WTC11 (cell line): Measurements from ENCODE around the gene PIK3R6. TPM values are rescaled to one million over a fixed set of nuclear protein-coding genes. Genes with fewer than 3 reads are reported as not detected.

Source experiments
- ATAC-seq: fragments of 200-7000 bp; cut with Tn5 transposase; 2 replicates; pipeline ENCODE4 v1.10.0; 2021; ENCODE audit warnings: mild to moderate bottlenecking, moderate library complexity
- CTCF ChIA-PET: fragments of 300-600 bp; sonication (Branson Sonifier 250); formaldehyde crosslinking; loops from one replicate; lab custom pipeline; 2021; ENCODE audit warnings: antibody characterized with exemption; lab: Charles Lee
- POLR2A ChIA-PET: fragments of 350-600 bp; sonication (Branson Sonifier 250); formaldehyde crosslinking; loops from one replicate; lab custom pipeline; 2021; ENCODE audit warnings: antibody characterized with exemption; lab: Charles Lee
- DNase-seq: peaks from one replicate; pipeline ENCODE4 v3.0.0; 2021; ENCODE audit warnings: low spot score
- H3K27ac Mint-ChIP-seq: 2 replicates; pipeline ENCODE4 v1.8.0; 2021; ENCODE audit warnings: mixed read lengths
- H3K27me3 Mint-ChIP-seq: 2 replicates; pipeline ENCODE4 v1.8.0; 2021; ENCODE audit warnings: low read depth, mild to moderate bottlenecking, moderate library complexity, mixed read lengths
- H3K36me3 Mint-ChIP-seq: 2 replicates; pipeline ENCODE4 v1.8.0; 2021; ENCODE audit warnings: mixed read lengths
- H3K4me1 Mint-ChIP-seq: 2 replicates; pipeline ENCODE4 v1.8.0; 2022; ENCODE audit warnings: mixed read lengths
- H3K4me3 Mint-ChIP-seq: 2 replicates; pipeline ENCODE4 v1.8.0; 2021; ENCODE audit warnings: mild to moderate bottlenecking, moderate library complexity, mixed read lengths
- H3K9me3 Mint-ChIP-seq: 2 replicates; pipeline ENCODE4 v1.8.0; 2021; ENCODE audit warnings: mixed read lengths
- CBFB ChIP-seq: sonication (generic); formaldehyde crosslinking; IDR thresholded peaks from 2 replicates; pipeline ENCODE4 v1.8.1; 2022; ENCODE audit warnings: mild to moderate bottlenecking, low read depth, missing genetic modification reagents
- CREB1 ChIP-seq: sonication (generic); formaldehyde crosslinking; IDR thresholded peaks from 2 replicates; pipeline ENCODE4 v1.8.0; 2023; ENCODE audit warnings: mild to moderate bottlenecking, missing genetic modification reagents
- EMX1 ChIP-seq: fragments of 250-450 bp; sonication (Bioruptor Pico); IDR thresholded peaks from 2 replicates; pipeline ENCODE4 v1.8.0; 2021; ENCODE audit warnings: mild to moderate bottlenecking
- ETV6 ChIP-seq: sonication (generic); formaldehyde crosslinking; IDR thresholded peaks from 2 replicates; pipeline ENCODE4 v1.8.1; 2022; ENCODE audit warnings: mild to moderate bottlenecking, missing genetic modification reagents
- FOXJ3 ChIP-seq: sonication (generic); formaldehyde crosslinking; IDR thresholded peaks from 2 replicates; pipeline ENCODE4 v1.9.0; 2021; ENCODE audit warnings: missing genetic modification reagents, mild to moderate bottlenecking, borderline replicate concordance
- GABPB1 ChIP-seq: sonication (generic); formaldehyde crosslinking; IDR thresholded peaks from 2 replicates; pipeline ENCODE4 v1.8.1; 2023; ENCODE audit warnings: mild to moderate bottlenecking, missing genetic modification reagents
- JUN ChIP-seq: sonication (generic); formaldehyde crosslinking; IDR thresholded peaks from 2 replicates; pipeline ENCODE4 v1.8.0; 2023; ENCODE audit warnings: mild to moderate bottlenecking, missing genetic modification reagents
- KAT7 ChIP-seq: sonication (generic); formaldehyde crosslinking; IDR thresholded peaks from 2 replicates; pipeline ENCODE4 v1.8.1; 2023; ENCODE audit warnings: missing genetic modification reagents, mild to moderate bottlenecking, borderline replicate concordance
- NFYB ChIP-seq: sonication (generic); formaldehyde crosslinking; conservative IDR thresholded peaks from 2 replicates; pipeline ENCODE4 v1.8.0; 2022; ENCODE audit warnings: low read depth, missing genetic modification reagents
- NR2C2 ChIP-seq: sonication (generic); formaldehyde crosslinking; IDR thresholded peaks from 2 replicates; pipeline ENCODE4 v1.8.0; 2022; ENCODE audit warnings: mild to moderate bottlenecking, missing genetic modification reagents
- NR3C1 ChIP-seq: sonication (generic); formaldehyde crosslinking; conservative IDR thresholded peaks from 2 replicates; pipeline ENCODE4 v1.8.1; 2023; ENCODE audit warnings: low read depth, mild to moderate bottlenecking, missing genetic modification reagents
- OVOL2 ChIP-seq: fragments of 250-450 bp; sonication (Bioruptor Pico); IDR thresholded peaks from 2 replicates; pipeline ENCODE4 v1.9.0; 2021; ENCODE audit warnings: mild to moderate bottlenecking, borderline replicate concordance
- ZNF232 ChIP-seq: sonication (generic); formaldehyde crosslinking; IDR thresholded peaks from 2 replicates; pipeline ENCODE4 v1.8.0; 2022; ENCODE audit warnings: mild to moderate bottlenecking, missing genetic modification reagents
- ZNF317 ChIP-seq: sonication (generic); formaldehyde crosslinking; IDR thresholded peaks from 2 replicates; pipeline ENCODE4 v1.8.1; 2023; ENCODE audit warnings: low read depth, mild to moderate bottlenecking, moderate library complexity, missing genetic modification reagents, borderline replicate concordance
- total RNA-seq: library from RNA; stranded (reverse); gene quantifications from 3 replicates; pipeline ENCODE4 v1.2.3, GENCODE V29; 2021
- TF ChIP-seq, protein P1 (sequence below): sonication (generic); formaldehyde crosslinking; IDR thresholded peaks from 2 replicates; pipeline ENCODE4 v1.8.1; 2022; ENCODE audit warnings: mild to moderate bottlenecking, missing genetic modification reagents, moderate library complexity, borderline replicate concordance
- TF ChIP-seq, protein P2 (sequence below): sonication (generic); formaldehyde crosslinking; IDR thresholded peaks from 2 replicates; pipeline ENCODE4 v1.8.0; 2022; ENCODE audit warnings: mild to moderate bottlenecking, missing genetic modification reagents
- TF ChIP-seq, protein P3 (sequence below): sonication (generic); formaldehyde crosslinking; conservative IDR thresholded peaks from 2 replicates; pipeline ENCODE4 v1.8.1; 2023; ENCODE audit warnings: mild to moderate bottlenecking, low read depth, missing genetic modification reagents, moderate library complexity
- TF ChIP-seq, protein P4 (sequence below): fragments of 250-450 bp; sonication (Bioruptor Pico); IDR thresholded peaks from 2 replicates; pipeline ENCODE4 v1.9.0; 2021; ENCODE audit warnings: mild to moderate bottlenecking, borderline replicate concordance
- TF ChIP-seq, protein P5 (sequence below): sonication (generic); formaldehyde crosslinking; IDR thresholded peaks from 2 replicates; pipeline ENCODE4 v1.8.1; 2023; ENCODE audit warnings: mild to moderate bottlenecking, missing genetic modification reagents
- TF ChIP-seq, protein P6 (sequence below): sonication (generic); formaldehyde crosslinking; IDR thresholded peaks from 2 replicates; pipeline ENCODE4 v1.8.1; 2023; ENCODE audit warnings: mild to moderate bottlenecking, missing genetic modification reagents, moderate library complexity
- TF ChIP-seq, protein P7 (sequence below): sonication (generic); formaldehyde crosslinking; IDR thresholded peaks from 2 replicates; pipeline ENCODE4 v1.8.1; 2023; ENCODE audit warnings: mild to moderate bottlenecking, missing genetic modification reagents, moderate library complexity

The PIK3R6 gene
- total RNA-seq, 1 experiment from 2014 or later: 0.15 TPM

DNA sequence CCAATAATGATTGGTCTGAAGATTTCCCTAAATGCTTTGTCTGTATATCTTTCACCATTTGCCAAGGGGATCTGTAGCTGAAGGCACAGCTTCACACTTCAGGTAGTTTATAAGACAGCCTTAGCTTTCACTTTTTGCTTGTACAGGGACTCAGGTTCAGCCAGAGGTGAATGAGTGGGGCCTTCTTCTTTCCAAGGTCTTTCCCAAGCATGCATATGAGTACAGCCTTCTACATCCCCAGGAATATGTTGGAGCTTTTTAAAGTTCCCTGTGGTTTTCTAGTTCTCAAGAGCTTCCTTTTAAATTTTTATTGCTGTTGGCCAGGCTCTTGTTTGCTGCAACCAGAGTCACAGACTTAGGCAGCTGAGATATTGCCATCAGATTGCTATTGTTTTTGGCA, 91.2 kb downstream of the PIK3R6 start:
- TF ChIP-seq NR3C1 (CRISPR knock-in tag) (no peak), NR2C2 (CRISPR knock-in tag) (no peak), NFYB (CRISPR knock-in tag) (no peak), JUN (no peak), ETV6 (no peak), CREB1 (CRISPR knock-in tag) (no peak)
- TF ChIP-seq, protein P1, sequence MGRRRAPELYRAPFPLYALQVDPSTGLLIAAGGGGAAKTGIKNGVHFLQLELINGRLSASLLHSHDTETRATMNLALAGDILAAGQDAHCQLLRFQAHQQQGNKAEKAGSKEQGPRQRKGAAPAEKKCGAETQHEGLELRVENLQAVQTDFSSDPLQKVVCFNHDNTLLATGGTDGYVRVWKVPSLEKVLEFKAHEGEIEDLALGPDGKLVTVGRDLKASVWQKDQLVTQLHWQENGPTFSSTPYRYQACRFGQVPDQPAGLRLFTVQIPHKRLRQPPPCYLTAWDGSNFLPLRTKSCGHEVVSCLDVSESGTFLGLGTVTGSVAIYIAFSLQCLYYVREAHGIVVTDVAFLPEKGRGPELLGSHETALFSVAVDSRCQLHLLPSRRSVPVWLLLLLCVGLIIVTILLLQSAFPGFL (CRISPR knock-in tag): no peak
- TF ChIP-seq, protein P2, sequence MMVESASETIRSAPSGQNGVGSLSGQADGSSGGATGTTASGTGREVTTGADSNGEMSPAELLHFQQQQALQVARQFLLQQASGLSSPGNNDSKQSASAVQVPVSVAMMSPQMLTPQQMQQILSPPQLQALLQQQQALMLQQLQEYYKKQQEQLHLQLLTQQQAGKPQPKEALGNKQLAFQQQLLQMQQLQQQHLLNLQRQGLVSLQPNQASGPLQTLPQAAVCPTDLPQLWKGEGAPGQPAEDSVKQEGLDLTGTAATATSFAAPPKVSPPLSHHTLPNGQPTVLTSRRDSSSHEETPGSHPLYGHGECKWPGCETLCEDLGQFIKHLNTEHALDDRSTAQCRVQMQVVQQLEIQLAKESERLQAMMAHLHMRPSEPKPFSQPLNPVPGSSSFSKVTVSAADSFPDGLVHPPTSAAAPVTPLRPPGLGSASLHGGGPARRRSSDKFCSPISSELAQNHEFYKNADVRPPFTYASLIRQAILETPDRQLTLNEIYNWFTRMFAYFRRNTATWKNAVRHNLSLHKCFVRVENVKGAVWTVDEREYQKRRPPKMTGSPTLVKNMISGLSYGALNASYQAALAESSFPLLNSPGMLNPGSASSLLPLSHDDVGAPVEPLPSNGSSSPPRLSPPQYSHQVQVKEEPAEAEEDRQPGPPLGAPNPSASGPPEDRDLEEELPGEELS (CRISPR knock-in tag): no peak
- TF ChIP-seq, protein P3, sequence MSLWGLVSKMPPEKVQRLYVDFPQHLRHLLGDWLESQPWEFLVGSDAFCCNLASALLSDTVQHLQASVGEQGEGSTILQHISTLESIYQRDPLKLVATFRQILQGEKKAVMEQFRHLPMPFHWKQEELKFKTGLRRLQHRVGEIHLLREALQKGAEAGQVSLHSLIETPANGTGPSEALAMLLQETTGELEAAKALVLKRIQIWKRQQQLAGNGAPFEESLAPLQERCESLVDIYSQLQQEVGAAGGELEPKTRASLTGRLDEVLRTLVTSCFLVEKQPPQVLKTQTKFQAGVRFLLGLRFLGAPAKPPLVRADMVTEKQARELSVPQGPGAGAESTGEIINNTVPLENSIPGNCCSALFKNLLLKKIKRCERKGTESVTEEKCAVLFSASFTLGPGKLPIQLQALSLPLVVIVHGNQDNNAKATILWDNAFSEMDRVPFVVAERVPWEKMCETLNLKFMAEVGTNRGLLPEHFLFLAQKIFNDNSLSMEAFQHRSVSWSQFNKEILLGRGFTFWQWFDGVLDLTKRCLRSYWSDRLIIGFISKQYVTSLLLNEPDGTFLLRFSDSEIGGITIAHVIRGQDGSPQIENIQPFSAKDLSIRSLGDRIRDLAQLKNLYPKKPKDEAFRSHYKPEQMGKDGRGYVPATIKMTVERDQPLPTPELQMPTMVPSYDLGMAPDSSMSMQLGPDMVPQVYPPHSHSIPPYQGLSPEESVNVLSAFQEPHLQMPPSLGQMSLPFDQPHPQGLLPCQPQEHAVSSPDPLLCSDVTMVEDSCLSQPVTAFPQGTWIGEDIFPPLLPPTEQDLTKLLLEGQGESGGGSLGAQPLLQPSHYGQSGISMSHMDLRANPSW (CRISPR knock-in tag): no peak
- H3K9me3 Mint-ChIP-seq: no peaks in the 10 kb centered on the region
- no peak overlapping the region for H3K27ac Mint-ChIP-seq

DNA sequence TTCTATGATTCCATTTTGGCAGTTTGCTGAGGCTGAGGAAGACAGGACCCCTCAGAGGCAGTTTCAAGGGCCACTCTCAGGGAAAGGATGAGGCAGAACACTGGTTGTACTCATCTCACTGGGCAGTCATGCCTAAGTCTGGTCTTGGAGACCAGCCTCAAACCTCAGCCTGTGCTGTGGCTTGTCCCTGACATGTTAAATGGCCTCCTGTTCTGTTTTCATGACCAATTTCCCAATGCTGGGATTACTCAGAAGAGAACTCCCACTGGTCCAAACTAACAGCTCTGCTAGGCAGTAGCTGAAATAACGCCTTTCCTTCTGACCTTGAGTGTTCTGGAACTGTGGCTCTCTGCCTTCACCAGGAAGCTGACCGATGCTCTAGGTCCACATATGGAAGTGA, 100.7 kb downstream of the PIK3R6 start:
- no peak for ATAC-seq
- Mint-ChIP-seq H3K27ac (no peak overlapping the region), H3K36me3 (0 out of 2 replicates have a peak, but pooled peaks cover 2% of the 10 kb centered on the region), H3K4me3 (no peak overlapping the region), H3K4me1 (peaks cover 9% of the 10 kb centered on the region), H3K27me3 (no peaks in the 10 kb centered on the region), H3K9me3 (peaks cover 10% of the 10 kb centered on the region)
- DNase-seq: no peak
- POLR2A ChIA-PET: interaction anchor here (0.6 kb wide), 1 partner anchor 65 kb away, joined by 3 read pairs; no protein-coding TSS in a partner anchor
- CTCF ChIA-PET: interaction anchor here (2.6 kb wide), 1 partner anchor 19 kb away, joined by 9 read pairs; no protein-coding TSS in a partner anchor
- no peak for TF ChIP-seq FOXJ3 (CRISPR knock-in tag)
- no peak for TF ChIP-seq CBFB (CRISPR knock-in tag)
- no peak for TF ChIP-seq GABPB1 (CRISPR knock-in tag)
- TF ChIP-seq, protein P4, sequence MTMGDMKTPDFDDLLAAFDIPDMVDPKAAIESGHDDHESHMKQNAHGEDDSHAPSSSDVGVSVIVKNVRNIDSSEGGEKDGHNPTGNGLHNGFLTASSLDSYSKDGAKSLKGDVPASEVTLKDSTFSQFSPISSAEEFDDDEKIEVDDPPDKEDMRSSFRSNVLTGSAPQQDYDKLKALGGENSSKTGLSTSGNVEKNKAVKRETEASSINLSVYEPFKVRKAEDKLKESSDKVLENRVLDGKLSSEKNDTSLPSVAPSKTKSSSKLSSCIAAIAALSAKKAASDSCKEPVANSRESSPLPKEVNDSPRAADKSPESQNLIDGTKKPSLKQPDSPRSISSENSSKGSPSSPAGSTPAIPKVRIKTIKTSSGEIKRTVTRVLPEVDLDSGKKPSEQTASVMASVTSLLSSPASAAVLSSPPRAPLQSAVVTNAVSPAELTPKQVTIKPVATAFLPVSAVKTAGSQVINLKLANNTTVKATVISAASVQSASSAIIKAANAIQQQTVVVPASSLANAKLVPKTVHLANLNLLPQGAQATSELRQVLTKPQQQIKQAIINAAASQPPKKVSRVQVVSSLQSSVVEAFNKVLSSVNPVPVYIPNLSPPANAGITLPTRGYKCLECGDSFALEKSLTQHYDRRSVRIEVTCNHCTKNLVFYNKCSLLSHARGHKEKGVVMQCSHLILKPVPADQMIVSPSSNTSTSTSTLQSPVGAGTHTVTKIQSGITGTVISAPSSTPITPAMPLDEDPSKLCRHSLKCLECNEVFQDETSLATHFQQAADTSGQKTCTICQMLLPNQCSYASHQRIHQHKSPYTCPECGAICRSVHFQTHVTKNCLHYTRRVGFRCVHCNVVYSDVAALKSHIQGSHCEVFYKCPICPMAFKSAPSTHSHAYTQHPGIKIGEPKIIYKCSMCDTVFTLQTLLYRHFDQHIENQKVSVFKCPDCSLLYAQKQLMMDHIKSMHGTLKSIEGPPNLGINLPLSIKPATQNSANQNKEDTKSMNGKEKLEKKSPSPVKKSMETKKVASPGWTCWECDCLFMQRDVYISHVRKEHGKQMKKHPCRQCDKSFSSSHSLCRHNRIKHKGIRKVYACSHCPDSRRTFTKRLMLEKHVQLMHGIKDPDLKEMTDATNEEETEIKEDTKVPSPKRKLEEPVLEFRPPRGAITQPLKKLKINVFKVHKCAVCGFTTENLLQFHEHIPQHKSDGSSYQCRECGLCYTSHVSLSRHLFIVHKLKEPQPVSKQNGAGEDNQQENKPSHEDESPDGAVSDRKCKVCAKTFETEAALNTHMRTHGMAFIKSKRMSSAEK (CRISPR knock-in tag): no peak
- no peak for TF ChIP-seq NFYB (CRISPR knock-in tag)
- no peak for TF ChIP-seq KAT7
- TF ChIP-seq OVOL2 (CRISPR knock-in tag): no peak
- no peak for TF ChIP-seq ZNF317 (CRISPR knock-in tag)
- TF ChIP-seq EMX1 (CRISPR knock-in tag): no peak
- TF ChIP-seq, protein P5, sequence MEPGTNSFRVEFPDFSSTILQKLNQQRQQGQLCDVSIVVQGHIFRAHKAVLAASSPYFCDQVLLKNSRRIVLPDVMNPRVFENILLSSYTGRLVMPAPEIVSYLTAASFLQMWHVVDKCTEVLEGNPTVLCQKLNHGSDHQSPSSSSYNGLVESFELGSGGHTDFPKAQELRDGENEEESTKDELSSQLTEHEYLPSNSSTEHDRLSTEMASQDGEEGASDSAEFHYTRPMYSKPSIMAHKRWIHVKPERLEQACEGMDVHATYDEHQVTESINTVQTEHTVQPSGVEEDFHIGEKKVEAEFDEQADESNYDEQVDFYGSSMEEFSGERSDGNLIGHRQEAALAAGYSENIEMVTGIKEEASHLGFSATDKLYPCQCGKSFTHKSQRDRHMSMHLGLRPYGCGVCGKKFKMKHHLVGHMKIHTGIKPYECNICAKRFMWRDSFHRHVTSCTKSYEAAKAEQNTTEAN (CRISPR knock-in tag): no peak
- TF ChIP-seq, protein P6, sequence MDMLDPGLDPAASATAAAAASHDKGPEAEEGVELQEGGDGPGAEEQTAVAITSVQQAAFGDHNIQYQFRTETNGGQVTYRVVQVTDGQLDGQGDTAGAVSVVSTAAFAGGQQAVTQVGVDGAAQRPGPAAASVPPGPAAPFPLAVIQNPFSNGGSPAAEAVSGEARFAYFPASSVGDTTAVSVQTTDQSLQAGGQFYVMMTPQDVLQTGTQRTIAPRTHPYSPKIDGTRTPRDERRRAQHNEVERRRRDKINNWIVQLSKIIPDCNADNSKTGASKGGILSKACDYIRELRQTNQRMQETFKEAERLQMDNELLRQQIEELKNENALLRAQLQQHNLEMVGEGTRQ (CRISPR knock-in tag): no peak
- TF ChIP-seq, protein P7, sequence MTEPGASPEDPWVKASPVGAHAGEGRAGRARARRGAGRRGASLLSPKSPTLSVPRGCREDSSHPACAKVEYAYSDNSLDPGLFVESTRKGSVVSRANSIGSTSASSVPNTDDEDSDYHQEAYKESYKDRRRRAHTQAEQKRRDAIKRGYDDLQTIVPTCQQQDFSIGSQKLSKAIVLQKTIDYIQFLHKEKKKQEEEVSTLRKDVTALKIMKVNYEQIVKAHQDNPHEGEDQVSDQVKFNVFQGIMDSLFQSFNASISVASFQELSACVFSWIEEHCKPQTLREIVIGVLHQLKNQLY (CRISPR knock-in tag): no peak
- TF ChIP-seq ZNF232 (CRISPR knock-in tag): no peak

More for the DNA sequence above, 91.2 kb downstream of the PIK3R6 start:
- no peak for DNase-seq
- no peaks in the 10 kb centered on the region; the same call in 1 of the 2 replicates for H3K27me3 Mint-ChIP-seq
- ATAC-seq: no peak
- H3K4me3 Mint-ChIP-seq: no peak overlapping the region
- ChIA-PET POLR2A (no interaction called here), CTCF (interaction anchor here (0.9 to 2.0 kb wide), 3 partner anchors 10 to 67 kb away, joined by 3 to 14 read pairs (median 4); no protein-coding TSS in a partner anchor)
- H3K4me1 Mint-ChIP-seq: peaks cover 5% of the 10 kb centered on the region; the same call in 1 of the 2 replicates
- no peaks in the 10 kb centered on the region for H3K36me3 Mint-ChIP-seq
